GM18499 (cell line): ENCODE measurements around the gene B3GALT4.

Experiments
- ATAC-seq: cut with Tn5 transposase; IDR thresholded peaks from one replicate; pipeline ENCODE4 v1.9.1; 2021; ENCODE audit warnings: moderate number of reproducible peaks; ENCODE audit not compliant: insufficient read depth, unreplicated experiment

B3GALT4 gene

GRCh38 chr6:33313105-33313708, 36.3 kb downstream of the B3GALT4 start:
- ATAC-seq = no peak

DNA sequence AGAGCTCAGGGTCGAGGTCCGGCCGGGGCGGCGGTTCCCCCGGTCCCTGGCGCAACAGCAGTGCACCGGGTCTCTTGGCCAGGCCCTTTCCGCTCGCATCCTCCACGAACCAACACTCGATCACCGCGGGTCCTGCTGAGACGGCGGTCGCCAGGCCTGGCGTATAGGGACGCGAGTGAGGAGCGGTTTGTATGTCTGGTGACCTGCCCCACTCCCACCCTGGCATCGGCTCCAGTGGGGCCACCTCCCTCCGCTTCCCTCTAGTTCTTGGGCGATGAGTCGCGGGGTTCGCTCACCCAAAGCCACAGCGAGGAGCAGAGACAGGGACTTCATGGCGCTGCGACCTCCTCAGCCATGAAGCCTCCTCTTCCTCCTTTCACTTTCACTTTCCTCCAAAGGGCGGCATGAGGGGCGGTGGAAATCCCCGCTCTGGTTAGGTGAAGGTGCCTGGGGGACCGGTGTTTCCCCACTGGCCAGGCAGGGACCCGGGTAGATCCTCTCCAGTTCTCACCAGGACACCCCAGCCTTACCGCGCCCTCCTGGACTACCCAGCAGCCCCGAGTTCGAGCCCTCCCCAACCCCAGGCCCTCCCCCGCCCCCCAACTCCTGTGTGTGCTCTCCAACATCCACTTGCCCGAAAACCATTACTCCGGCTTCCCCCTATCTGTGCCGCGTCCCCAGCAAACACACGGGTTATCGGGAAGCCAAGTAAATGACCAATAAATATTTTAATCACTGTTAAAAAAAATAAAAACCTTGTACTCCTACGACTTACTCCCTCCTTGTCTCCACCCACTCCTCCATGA, 37.0 kb downstream of the B3GALT4 start, which contains the start of gene TAPBP:
Gene TAPBP (minus strand): TSS at position 370 of the 806 bp plus-strand sequence. CDS start 37 bp downstream, at position 333.
- ATAC-seq = no peak

DNA sequence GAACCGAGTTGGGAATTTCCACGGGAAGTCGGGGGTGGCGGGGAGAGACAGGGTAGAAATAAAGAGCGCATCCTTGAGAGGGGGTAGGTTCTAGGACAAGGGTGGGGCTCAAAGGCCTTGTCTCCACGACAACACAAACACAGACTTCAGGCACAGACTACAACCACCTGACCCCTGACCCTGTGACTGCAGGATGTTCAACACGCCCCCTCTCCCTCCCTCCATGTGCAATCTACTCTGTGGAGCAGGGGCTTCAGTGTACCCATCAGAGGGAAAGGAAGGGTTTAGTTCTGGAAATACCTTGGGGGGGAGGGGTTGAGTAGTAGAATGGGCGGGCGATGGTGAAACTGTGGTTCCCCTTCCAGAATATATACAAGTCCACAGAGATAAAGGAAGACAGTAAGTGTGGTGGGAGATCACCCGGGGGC, 37.6 kb downstream of the B3GALT4 start:
- ATAC-seq = no peak

DNA sequence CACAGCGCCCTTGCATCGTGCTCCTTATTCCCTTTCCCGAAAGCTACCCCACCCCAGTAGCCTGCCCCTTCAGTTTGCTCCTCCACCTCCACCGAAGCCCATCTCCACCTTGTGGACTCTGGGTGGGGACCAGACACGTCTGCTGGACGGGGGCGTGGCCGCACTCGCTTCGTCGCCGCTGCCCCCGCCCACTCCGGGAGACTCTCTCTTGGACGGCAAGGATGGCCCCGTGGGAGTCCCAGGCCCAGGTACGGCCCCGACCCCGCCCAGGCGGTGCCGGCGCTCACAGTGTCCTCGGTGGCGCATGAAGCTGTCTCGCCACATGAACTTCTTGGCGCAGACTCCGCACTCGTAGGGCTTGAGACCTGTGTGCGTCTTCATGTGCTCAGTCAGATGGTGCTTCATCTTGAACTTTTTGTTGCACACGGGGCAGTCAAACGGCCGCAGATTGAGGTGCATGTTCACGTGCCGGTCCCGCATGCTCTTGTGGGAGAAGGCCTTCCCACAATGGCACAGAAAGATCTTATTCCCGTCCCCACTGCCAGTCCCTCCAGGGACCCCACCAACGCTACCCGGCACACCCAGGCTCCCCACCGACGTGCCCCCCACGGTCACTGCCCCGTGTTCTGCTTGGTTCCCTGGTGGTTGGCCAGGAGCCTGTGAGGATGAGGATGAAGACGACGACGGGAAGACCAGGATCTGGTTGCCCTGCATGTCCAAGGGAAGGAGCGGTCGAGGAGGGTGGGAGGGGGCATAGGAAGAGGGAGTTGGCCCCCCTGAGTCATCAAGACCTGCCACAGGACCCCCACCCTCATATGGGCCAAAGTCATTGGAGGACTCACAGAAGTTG, 38.2 kb downstream of the B3GALT4 start:
- no peak for ATAC-seq

- ATAC-seq = no peak
Observed at GRCh38 chr6:33315793-33316602, 39.1 kb downstream of the B3GALT4 start.

DNA sequence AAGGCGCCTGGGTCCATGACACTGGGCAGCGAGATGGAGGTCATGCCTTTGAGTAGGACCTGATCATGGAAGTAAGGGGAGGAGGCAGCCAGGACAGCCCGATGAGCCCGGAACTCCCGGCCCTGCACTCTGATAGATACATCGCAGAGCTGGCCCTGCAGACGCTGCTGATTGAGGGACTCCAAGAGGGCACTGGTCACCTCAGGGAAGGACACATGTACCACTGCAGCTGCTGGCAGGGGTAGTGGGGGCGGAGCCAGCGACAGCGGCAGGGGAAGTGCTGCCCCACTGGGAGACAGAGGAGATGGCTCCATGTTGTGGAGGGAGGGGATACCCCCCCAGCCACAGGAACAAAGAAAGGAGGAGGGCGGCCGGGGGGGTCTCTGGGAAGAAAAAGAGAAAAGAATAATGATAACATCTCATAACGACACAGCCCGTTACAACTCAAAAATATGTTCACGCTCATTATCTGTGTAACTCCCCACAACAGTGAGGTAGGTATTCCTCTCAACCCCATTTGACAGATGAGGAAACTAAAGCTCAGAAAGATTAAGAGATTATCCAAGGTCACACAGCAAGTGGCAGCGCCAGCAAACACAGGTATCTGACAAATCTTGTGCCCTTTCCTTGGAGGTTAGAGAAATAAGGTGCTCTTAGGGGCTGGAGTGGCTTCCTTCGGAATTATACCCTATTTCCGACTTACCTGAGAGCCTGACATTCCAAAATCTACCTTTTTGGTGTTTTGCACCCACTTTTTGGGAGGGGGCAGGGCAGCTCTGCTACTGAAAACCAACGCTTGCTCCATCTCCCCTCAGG, 39.9 kb downstream of the B3GALT4 start:
- ATAC-seq = no peak

DNA sequence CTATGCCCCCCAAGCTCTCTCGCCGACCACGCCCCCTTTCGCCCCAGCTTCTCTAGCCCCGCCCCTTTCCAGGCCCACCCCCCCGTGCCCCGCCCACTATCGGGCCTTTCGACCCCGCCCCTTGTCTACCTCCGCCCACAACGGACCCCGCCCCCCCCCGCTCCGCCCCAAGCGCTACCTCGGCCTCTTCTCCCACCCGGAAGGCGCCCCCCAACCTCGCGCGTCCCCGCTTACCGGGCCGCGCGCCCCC, 40.4 kb downstream of the B3GALT4 start:
- no peak for ATAC-seq

DNA sequence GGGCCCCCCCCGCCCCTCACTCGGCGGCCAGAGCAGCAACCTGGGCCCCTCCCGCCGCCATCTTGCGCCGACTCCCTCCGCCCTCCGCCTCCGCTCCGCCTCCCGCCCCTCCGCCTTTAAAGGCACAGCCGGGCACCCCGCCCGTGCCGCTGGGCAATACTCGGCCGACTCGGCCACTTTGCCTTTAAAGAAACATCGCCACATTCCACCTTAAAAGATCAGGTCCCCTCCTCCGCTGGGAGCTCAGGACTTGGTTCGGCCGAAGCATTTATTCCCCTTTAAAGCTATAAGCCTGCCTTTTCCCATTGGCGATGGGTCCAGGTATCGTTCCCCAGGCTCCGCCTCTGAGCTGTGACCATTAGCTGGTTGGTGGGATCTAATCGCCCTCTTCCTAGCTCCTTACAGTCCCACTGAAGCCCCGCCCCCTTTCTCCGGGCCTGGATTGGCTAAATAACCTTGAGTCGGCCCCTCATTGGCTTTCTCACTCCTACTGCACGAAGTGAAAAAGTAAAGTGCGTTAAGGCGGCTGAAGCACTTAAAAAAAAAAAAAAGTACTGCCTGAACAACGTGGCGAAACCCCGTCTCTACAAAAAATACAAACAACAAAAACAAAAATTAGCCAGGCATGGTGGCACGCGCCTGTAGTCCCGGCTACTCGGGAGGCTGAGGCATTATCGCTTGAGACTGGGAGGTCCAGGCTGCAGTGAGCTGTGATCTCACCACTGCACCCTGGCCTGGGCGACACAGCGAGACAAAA, 40.9 kb downstream of the B3GALT4 start, which contains the start of gene ZBTB22:
Gene ZBTB22 (minus strand): TSS at position 76 of the 757 bp plus-strand sequence. CDS start 828 bp downstream, outside the sequence.
- ATAC-seq = peak; percentile 35

DNA sequence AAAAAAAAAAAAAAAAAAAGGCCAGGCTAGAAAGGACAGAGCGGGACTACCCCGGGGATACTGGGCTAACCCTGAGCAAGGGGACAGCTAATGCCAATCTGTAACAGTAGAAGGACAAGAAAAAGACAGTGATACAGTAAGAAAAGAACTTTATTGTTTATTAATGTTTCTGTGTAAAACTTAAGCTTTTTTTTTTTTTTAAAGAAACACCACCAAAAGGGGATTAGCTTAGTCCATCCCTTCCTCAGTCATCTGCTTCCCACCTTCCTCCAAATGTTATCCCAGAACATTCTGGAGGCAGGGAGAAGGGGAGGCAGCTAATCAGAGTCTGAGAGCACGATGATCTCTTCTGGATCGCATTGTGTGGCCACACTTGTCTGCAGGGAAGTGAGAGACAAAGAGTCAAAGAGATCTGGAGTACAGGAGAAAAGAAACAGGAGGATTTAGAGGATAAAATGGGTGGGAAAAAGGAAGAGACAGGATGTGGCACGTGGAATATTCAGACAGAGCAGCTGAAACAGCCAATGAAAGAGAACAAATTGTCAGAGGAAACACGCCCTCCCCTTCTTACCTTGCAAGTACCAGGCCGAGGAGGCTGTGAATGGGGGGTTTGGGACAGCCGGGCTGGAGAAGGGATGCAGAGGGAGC, 41.6 kb downstream of the B3GALT4 start:
- ATAC-seq = no peak

DNA sequence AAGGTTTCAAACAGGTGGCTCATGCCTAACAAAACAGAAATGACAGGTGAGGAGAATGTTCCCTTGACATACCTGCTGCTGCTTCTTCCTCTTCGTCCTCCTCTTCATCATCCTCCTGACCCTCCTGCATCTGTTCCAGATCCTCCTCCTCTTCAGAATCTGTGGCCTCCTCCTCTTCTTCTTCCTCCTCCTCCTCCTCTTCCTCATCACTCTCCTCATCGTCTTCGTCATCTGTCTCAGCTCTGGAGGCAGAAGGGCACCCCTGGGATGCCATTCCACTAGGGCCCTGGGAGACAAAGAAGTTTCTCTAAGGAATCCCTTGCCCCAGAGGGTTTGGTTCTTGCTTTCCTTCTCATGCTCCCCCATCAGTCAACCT, 43.0 kb downstream of the B3GALT4 start:
- ATAC-seq = no peak

GRCh38 chr6:33320315-33321181, 43.6 kb downstream of the B3GALT4 start:
- ATAC-seq = no peak

DNA sequence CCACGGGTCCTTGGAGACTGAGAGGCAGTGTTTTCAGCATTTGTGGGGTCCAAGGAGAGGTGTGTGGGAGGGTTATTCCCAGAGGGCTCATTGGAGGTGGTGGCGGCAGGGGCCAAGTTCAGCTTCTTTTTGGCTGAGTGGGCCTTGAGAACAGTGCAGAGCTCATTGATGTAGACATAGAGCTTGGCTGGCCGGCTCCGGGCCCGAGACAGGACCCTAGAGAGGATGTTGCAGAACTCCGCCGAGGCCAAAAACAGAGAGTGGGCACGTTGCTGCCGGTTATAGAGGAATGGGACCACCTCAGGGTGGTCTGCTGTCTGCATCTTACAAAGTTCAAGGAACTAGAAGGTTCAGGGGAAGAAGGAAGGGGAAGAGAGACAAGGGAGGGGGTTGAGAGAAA, 44.3 kb downstream of the B3GALT4 start:
- no peak for ATAC-seq

DNA sequence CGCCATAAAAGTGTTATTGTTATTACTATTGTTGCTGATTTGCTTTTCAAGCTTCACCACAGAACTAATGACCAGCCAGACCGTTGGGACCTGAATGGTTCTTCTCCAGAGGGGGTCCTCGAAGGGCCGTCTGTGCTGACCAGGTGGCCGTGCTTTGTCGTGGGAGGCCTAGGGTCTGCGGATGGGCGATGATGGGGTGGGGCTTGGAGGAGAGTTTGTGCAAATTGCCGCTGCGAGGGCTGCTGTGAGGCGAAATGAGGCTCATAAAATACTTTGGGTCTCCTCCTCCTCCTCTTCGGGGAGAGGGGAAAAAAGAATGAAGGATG, 46.7 kb downstream of the B3GALT4 start:
- ATAC-seq = no peak

DNA sequence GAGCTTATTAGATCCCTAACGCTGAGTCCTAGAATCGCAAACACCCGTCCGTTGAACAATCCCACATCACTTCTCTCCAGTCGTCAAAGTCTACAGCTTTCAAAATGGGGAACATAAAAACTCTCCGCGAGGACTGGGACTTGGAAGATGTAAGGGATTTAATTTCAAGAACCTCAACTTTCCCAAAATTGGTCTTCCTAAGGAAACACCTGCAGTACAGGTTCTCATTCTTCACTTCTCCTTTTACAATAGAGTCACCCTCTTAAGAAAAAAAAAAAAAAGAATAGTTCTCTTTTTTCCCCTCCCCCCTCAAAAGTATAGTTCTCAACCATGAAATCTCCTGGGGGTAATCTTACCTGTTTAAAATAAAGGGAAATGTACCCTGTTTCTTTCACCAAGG, 47.2 kb downstream of the B3GALT4 start:
- no peak for ATAC-seq
